Fibroblast of upper back skin (primary cell): ENCODE data around the gene CNTNAP3.
"Not testable (repeated sequence)": the region's sequence is repeated elsewhere in the genome, so short reads cannot be mapped to it uniquely, and the experiment has no call there.

Experiments used
- DNase-seq: peaks from one replicate; pipeline ENCODE4 v3.0.0-alpha.2; 2013

The CNTNAP3 gene

GRCh38 chr9:39067683-39068082 is 220.3 kb downstream of the CNTNAP3 start:
- not testable (repeated sequence) for DNase-seq

GRCh38 chr9:39062966-39063365 is 225.0 kb downstream of the CNTNAP3 start:
- DNase-seq = peak; percentile 21

GRCh38 chr9:39054453-39054852 is 233.5 kb downstream of the CNTNAP3 start:
- not testable (repeated sequence) for DNase-seq

GRCh38 chr9:39046833-39047232 is 241.1 kb downstream of the CNTNAP3 start:
- DNase-seq = peak; percentile 12

GRCh38 chr9:39042352-39042803 is 245.6 kb downstream of the CNTNAP3 start:
- not testable (repeated sequence) for DNase-seq

- not testable (repeated sequence) for DNase-seq
These were observed 246.2 kb downstream of the CNTNAP3 start for GRCh38 chr9:39041774-39042173.

- not testable (repeated sequence) for DNase-seq
These were observed 248.8 kb downstream of the CNTNAP3 start for GRCh38 chr9:39039148-39039547.

GRCh38 chr9:39038221-39038620 is 249.7 kb downstream of the CNTNAP3 start:
- not testable (repeated sequence) for DNase-seq

- not testable (repeated sequence) for DNase-seq
These were observed 254.1 kb downstream of the CNTNAP3 start for GRCh38 chr9:39033849-39034248.

GRCh38 chr9:39030204-39031019 is 257.6 kb downstream of the CNTNAP3 start:
- DNase-seq = peak; percentile 35

GRCh38 chr9:39028855-39029254 is 259.1 kb downstream of the CNTNAP3 start:
- DNase-seq = not testable (repeated sequence)

- DNase-seq = not testable (repeated sequence)
These were observed 259.8 kb downstream of the CNTNAP3 start for GRCh38 chr9:39028168-39028567.

- DNase-seq = not testable (repeated sequence)
These were observed 261.9 kb downstream of the CNTNAP3 start for GRCh38 chr9:39025911-39026588.
